GM21447 (cell line): ENCODE data around the gene ZDHHC11B.
"Not testable (repeated sequence)": the region's sequence is repeated elsewhere in the genome, so short reads cannot be mapped to it uniquely, and the experiment has no call there.

Experiments
- ATAC-seq: cut with Tn5 transposase; IDR thresholded peaks from one replicate; pipeline ENCODE4 v1.9.1; 2021; ENCODE audit not compliant: unreplicated experiment

Gene ZDHHC11B, protein sequence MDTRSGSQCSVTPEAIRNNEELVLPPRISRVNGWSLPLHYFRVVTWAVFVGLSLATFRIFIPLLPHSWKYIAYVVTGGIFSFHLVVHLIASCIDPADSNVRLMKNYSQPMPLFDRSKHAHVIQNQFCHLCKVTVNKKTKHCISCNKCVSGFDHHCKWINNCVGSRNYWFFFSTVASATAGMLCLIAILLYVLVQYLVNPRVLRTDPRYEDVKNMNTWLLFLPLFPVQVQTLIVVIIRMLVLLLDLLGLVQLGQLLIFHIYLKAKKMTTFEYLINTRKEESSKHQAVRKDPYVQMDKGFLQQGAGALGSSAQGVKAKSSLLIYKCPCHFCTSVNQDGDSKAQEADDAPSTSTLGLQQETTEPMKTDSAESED

DNA sequence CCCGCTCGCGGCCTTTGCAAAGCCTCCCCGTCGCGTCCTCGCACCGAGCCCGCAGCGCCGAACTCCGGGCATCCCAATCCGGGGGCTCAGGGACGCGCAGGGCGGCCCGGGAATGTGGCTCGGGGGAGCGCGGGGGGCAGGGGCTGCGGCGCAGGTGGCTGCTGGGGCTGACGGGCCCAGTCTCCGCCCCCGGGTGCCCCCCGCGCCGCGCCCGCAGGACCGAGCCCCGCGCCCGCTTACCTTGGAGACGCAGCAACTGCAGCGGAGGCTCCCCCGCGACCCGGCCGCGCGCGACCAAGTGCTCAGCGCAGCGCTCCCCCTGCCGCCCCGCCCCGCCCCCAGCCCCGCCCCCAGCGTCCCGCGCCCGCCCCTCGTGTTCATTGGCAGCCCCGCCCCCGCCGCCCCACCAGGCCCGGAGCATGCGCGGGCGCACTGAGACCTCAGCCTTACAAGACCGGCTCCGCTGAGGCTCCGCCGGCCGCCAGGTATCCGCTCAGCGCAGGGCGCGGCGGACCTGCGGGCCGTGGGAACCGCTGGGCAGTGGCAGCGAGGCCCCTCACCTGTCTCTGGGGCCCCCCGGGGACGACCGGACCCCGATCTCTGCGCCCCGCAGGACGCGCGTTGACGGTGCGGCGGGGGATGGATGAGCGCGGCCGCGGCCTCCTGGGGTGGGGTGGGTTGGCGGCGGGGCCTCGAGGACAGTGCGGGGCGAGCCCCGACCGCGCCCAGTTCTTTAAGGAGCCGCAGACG, at the start of gene ZDHHC11B:
TSS of gene ZDHHC11B (minus strand) at position 302 of the 750 bp plus-strand sequence. CDS start 17,810 bp downstream, outside the sequence.
- ATAC-seq: peak; percentile 40

DNA sequence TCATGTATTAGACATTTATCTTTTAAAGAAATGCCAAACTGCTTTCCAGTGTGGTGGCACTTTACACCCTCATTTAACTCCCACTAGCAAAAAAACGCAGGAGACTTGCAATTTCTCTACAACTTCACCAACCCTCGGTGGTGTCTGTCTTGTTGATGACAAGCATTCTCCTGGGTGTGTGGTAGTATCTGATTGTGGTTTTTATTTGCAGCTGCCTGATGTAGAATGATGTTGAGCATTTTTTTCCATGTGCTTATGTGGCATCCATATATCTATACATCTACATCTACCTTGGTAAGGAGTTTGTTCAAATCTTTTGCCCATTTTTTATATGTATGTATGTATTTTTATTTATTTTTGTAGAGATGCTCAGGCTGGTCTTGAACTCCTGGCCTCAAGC, 49.5 kb upstream of the ZDHHC11B start:
- not testable (repeated sequence) for ATAC-seq

DNA sequence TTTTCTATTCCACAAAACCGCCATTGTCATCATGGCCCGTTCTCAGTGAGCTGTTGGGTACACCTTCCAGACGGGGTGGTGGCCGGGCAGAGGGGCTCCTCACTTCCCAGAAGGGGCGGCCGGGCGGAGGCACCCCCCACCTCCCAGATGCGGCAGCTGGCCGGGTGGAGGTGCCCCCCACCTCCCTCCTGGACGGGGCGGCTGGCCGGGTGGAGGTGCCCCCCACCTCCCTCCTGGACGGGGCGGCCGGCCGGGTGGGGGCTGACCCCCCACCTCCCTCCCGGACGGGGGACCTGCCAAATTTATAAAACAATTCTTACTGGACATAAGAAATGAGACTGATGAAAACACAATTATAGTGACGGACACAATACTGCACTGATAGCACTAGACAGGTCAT, 43.7 kb upstream of the ZDHHC11B start:
- ATAC-seq: not testable (repeated sequence)

DNA sequence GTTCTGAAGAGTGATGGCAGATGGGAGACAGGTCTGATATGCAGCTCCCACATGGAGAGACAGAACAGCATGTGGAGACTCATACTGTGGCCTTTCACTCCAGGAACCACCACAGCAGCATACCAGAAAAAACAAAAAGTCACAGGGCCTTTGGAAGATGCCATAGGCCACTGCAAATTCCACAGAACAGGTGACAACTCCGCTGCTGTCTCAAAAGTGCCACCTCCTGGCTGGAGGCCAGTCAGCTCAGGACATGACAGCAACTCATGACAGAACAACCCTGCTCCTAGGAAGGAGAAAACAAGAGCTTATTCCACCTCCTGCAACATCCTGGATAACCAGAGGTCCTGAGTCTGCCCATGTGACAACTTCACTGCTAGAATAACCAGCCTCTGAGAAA, 41.0 kb upstream of the ZDHHC11B start:
- not testable (repeated sequence) for ATAC-seq

DNA sequence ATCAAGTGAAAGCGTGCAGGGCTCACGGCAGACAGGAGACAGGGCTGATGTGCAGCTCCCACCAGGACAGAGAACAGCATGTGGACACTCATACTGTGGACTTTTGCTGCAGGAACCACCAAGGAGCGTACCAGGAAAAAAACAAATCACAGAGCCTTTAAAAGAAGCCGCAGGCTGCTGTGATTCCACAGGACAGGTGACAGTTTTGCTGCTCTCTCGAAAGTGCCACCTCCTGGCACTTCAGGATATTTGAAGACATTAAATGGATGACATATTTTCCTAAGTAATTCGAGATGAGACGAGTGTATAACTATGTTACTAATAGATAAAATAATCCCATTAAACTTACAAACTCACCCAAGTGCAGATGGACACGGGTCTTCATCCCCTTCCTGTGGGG, 37.0 kb upstream of the ZDHHC11B start:
- ATAC-seq: no peak

DNA sequence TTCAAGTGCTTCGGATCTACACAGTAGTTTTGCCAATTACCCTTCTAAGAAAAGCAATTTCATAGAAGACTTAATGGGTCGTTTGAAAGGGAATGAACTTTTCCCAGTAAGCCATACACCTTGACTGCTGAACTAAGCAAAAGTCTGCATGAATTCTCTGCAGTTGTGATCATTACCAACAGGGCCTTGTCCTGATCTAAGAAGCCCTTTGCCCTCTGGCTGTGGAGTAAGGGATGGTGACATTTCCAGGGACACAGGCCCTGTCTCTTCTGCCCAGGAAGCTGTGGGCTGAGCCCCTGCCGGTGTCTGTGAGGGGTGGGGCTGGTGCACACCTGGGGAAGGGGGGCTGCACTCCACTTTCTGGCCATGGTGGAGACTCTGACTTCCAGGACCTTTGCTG, 35.7 kb upstream of the ZDHHC11B start:
- ATAC-seq: no peak

DNA sequence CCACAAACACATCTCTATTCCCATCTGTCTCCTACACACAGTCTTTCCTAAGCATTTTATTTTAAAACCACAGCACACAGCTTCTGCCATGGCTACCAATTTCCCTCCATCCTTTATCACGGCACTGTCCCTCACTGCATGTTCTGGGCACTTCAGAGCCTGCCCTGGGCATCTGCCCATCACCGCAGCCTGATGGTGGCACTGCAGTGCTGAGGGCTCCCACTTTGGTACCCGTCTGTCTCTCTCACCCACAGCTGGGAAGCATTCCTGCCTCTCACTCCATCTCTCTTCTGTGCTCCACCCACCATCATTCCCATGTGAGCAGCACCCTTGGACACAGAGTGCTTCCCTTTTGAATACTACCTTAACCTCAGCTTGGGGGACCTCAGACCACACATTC, 34.5 kb upstream of the ZDHHC11B start:
- no peak for ATAC-seq

DNA sequence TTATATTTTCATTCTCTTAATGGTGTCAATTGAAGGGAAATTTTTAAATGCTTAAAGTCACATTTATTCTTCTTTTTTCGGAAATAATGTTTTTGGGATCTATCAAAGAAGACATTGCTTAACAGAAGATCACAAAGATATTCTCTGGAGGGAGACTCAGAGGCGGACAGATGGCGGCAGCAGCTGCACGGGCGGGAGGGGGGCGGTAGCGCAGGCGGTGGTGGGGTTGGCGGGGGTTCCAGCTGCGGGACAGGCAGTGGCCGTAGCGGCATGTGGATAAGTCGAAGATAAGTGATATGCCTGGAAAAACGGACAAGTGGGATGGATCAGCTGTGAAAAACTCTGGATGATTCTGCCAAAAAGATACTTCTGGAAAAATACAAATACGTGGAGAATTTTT, 31.6 kb upstream of the ZDHHC11B start:
- no peak for ATAC-seq

DNA sequence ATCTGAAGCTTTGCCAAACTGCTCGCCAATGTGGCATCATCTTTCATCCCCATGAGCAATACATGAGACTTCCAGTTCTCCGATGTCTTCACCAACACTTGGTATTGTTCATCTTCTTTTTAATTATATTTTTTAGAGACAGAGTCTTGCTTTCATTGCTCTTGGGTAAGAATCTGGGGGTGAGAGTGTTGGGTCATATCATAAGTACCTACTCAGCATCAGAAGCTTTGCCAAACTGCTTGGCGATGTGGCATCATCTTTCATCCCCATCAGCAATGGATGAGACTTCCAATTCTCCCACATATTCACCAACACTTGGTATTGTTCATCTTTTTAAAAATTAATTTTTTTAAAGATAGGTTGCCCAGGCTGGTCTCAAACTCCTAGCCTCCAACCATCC, 30.9 kb upstream of the ZDHHC11B start:
- ATAC-seq: no peak

DNA sequence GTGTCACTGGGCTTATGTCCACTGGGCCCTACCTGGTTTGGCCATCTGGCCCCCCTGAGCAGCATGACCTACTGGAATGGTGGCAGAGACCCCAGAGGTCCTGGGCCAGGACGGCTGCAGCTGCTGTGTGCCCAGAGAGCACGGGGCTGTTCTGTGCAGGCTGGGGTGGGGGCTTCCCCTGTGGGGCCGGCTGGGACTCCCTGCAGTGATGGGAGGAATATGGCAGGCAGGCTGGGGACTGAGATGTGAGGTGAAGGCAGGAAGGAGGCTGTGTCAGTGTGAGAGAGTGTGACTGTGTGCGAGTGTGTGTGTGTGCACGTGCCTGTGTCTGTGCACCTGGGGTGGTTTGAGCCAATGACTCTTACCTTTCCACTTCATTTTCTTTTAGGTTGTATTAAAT, 29.0 kb upstream of the ZDHHC11B start:
- ATAC-seq: not testable (repeated sequence)

DNA sequence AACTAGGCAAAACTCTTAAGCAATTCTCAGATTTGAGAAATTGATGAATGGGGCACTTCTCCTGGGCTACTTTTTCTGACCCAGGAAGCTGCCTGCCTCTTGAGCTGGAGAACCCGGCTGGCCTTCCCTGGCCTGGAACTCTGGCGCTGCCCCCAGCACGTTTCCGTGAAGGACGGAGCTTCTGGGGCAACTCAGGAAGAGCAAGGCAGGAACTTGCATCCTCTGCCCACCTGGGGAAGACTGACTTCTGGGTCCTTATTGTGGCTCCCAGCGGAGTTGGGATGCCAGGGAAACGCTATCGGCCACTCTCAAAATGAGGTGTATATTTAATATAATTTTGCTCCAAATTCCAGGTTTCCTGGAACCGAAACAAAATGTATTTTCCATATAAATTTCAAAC, 26.9 kb upstream of the ZDHHC11B start:
- ATAC-seq: not testable (repeated sequence)

DNA sequence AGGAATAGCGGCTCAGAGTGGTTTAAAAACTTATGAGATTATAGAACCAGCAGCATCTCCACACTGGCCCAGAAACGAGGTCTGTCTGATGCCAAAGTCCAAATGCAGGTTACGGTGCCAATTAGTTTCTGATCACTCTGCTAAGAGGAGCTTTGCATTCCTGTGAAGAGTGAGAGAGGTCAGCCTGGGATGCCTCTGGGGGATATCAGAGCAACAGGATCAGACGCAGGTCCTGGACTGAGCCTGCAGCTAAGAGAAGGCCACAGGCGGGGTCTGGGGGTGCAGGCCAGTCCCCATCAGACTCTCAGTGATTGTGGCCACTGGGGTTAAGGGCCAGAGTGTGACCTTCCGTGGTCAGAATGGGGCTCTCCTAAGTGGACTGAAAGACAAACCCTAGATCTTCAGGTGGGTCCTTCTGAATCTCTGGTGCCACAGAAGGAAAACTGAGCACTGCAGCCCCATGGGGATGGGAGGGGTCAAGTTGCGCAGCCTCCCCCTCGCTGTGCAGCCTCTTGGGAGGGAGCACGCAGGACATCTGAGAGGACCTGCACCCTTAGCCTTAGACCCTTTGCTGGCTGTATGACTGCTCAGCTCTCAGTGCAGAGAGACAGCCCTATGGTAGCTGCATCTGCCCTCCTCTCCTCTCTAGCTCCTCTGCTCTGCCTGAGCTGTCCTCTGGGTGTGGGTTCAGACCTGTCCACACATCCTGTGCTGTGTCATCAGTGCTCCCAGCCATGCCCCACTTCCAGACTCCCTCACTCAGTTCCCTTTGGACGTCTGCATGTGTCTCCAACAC, 23.4 kb upstream of the ZDHHC11B start:
- ATAC-seq: not testable (repeated sequence)

DNA sequence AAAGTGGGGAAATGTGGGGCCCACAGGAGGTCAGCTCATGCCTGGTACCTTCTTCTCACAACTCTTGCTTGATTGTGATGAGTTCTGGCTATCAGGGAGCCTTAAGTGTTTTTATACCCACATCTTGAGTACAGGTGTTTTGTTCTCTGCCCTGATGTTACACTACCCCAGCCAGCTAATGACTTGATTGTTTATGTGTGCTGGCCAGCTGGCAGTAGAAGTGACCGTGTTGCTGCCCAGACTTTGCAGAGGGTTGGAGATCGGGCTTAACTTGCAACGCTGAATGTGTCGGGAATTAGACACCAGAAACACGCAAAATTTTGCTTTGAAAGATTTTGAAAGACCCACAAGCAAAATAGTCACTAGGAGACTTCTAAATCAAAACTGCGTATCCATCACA, 16.9 kb upstream of the ZDHHC11B start:
- ATAC-seq: no peak

DNA sequence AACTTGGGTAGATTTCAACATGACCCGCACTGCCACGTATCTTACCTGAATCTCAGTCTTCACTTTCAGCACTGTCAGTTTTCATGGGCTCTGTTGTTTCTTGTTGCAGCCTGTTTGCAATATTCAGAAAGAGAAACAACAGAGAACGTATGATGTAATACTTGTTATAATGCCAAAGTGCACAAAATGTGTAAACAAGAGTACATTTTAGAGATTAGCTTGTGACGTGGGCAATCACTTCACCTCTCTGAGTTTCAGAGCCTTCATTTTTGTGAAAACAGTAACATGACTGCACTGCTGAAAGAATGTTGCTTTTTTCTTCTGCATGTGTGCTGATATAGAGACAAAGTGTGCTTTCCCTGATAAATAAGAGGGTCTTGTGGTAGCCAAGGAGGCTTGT, 16.5 kb upstream of the ZDHHC11B start:
- ATAC-seq: not testable (repeated sequence)

DNA sequence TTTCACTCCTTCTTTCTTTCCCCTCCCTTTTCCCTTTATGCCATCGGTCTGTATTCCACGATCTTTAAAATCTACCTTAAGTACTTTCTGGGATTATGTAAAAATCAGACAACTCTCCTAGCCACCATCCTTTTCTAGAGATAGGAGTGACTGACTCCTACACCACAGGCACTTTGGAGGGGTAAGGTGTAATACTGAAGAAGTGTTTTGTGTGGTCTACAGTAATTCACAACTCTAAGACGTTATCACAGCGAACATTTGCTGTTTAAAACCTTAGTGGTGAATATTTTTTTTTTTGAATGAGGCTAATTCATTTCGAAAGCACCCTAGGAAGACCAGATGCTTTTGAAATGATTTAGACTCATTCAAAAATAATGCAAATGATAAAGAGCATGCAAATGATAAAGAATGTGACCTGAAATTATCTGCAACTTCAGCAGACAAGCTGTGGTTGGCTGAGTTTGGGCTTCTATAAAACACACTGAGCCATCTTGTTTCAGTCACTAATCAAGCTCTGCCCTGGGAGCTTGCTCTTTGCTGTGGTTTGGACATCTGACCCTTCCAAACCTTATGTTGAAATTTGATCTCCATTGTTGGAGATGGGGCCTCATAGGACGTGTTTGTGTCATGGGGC, 14.1 kb upstream of the ZDHHC11B start:
- not testable (repeated sequence) for ATAC-seq

DNA sequence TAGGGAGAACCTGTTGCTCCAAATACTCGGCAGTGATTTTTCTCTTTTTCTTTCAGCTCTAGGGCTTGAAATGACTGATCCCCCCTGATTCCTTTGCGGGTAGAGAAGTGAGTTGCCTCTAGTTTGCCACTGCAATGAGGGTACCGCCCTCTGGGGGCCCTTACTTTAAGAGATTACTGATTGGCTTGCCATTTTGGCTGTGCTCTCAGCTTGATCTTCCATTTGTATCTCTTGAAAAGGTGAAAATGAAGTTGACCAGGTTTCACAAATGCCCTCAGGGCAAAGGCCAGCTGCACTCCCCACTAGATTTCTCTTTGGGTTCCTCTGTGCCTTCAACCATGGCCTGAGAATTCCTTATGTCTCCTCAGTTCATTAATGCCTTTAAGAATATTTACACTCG, 13.5 kb upstream of the ZDHHC11B start:
- ATAC-seq: not testable (repeated sequence)

DNA sequence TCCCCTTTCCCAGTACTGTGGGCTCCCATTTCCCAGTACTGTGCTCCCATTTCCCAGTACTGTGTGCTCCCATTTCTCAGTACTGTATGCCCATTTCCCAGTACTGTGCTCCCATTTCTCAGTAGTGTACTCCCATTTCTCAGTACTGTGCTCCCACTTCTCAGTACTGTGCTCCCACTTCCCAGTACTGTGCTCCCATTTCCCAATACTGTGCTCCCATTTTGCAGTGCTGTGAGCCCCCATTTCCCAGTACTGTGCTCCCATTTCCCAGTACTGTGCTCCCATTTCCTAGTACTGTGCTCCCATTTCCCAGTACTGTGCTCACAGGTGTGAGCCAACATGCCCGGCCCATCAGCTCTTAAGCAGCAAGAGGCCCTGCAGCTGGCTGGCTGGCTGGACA, 11.3 kb upstream of the ZDHHC11B start:
- not testable (repeated sequence) for ATAC-seq

DNA sequence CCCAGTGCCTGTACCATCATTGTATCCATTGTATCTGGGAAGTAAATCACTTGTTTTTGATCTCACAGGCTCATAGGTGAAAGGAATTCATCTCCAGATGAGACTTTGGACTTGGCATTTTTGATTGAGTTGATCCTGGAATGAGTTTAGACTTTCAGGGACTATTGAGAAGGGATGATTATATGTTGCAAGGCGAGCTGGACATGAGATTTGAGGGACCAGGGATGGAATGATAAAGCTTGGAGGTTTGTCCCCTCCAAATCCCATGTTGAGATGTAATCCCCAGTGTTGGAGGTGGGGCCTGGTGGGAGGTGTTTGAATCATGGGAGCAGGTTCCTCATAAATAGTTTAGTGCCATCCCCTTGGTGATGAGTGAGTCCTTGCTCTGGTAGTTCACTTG, 10.4 kb upstream of the ZDHHC11B start:
- ATAC-seq: not testable (repeated sequence)

DNA sequence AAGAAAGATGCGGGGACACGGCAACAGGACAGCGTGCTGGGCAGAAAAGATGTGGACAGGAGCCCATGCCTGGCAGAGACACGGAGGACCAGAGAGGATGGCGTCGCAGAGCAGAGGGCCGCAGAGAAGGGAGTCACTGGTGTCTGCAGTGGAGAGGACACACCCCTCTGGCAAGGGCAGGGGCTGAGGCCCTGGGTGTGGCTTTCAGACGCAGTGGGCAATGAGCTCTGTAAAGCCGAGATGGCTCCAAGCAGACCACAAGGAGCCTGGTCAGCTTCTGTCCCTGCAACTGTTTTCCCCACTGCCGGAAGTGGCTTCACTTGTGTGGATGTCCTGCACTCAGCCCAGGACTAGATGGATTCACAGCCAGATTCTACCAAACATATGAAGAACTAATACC, 4.2 kb upstream of the ZDHHC11B start:
- ATAC-seq: not testable (repeated sequence)

DNA sequence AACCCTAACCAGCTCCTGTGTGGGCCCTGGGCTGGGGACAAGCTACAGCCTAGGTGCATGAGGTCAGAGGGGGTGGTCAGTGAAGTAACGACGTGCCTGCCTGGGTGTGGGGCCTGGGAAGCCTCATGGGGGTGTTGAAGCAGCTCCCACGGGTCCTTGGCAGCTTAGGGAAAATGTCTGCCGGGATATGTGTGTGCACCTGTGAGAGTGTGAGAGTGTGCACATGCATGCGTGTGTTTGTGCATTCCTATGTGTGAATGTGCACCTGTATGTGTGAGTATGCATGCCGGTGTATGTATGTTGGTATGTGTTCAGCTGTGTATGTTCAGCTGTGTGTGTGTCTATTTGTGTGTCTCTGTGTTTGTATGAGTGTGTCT, 3.3 kb upstream of the ZDHHC11B start:
- ATAC-seq: not testable (repeated sequence)
